Measurements from ENCODE around the gene RAB1A.

Gene RAB1A

GRCh38 chr2:65070172-65070830, 59.6 kb downstream of the RAB1A start:
- no peak overlapping the region for H3K4me3 ChIP-seq (ENCODE audit: low read length)
- H3K9ac ChIP-seq (ENCODE audit: low read length): peak overlapping the region; percentile 40
- peaks cover 40% of the 10 kb centered on the region for H3K4me1 ChIP-seq (ENCODE audit: control insufficient read depth, insufficient read depth, low read length)
- H3K36me3 ChIP-seq (ENCODE audit: control insufficient read depth, insufficient read depth, low read length, severe bottlenecking): peaks cover 44% of the 10 kb centered on the region
- DNase-seq (ENCODE audit: low read depth): peak; percentile 43
- H3K27me3 ChIP-seq (replicated peaks; ENCODE audit: control insufficient read depth, insufficient read depth, low read length): no peaks in the 10 kb centered on the region
- no peaks in the 10 kb centered on the region for H3K9me3 ChIP-seq (ENCODE audit: control insufficient read depth, low read length)

- no peak for DNase-seq (ENCODE audit: low read depth)
- H3K36me3 ChIP-seq (ENCODE audit: control insufficient read depth, insufficient read depth, low read length, severe bottlenecking): peaks cover 39% of the 10 kb centered on the region
Measured at GRCh38 chr2:65069439-65069824, 60.5 kb downstream of the RAB1A start.

GRCh38 chr2:65067806-65068553, 61.9 kb downstream of the RAB1A start:
- peaks cover 62% of the 10 kb centered on the region for H3K4me1 ChIP-seq (ENCODE audit: control insufficient read depth, insufficient read depth, low read length)
- DNase-seq (ENCODE audit: low read depth): no peak
- no peaks in the 10 kb centered on the region for H3K27me3 ChIP-seq (replicated peaks; ENCODE audit: control insufficient read depth, insufficient read depth, low read length)
- no peak overlapping the region for H3K4me3 ChIP-seq (ENCODE audit: low read length)
- H3K9ac ChIP-seq (ENCODE audit: low read length): no peak overlapping the region
- H3K36me3 ChIP-seq (ENCODE audit: control insufficient read depth, insufficient read depth, low read length, severe bottlenecking): peaks cover 25% of the 10 kb centered on the region
- H3K9me3 ChIP-seq (ENCODE audit: control insufficient read depth, low read length): no peaks in the 10 kb centered on the region

More at GRCh38 chr2:65069439-65069824, 60.5 kb downstream of the RAB1A start:
- peaks cover 48% of the 10 kb centered on the region for H3K4me1 ChIP-seq (ENCODE audit: control insufficient read depth, insufficient read depth, low read length)
- H3K9ac ChIP-seq (ENCODE audit: low read length): peak overlapping the region; percentile 40
- H3K9me3 ChIP-seq (ENCODE audit: control insufficient read depth, low read length): no peaks in the 10 kb centered on the region
- H3K4me3 ChIP-seq (ENCODE audit: low read length): no peak overlapping the region
- no peaks in the 10 kb centered on the region for H3K27me3 ChIP-seq (replicated peaks; ENCODE audit: control insufficient read depth, insufficient read depth, low read length)

GRCh38 chr2:65064728-65065552, 65.0 kb downstream of the RAB1A start:
- Histone ChIP-seq H3K27me3 (replicated peaks; ENCODE audit: control insufficient read depth, insufficient read depth, low read length) (no peaks in the 10 kb centered on the region), H3K4me3 (ENCODE audit: low read length) (peak overlapping the region; percentile 72), H3K9me3 (ENCODE audit: control insufficient read depth, low read length) (no peaks in the 10 kb centered on the region), H3K4me1 (ENCODE audit: control insufficient read depth, insufficient read depth, low read length) (peaks cover 62% of the 10 kb centered on the region), H3K9ac (ENCODE audit: low read length) (peak overlapping the region; percentile 74), H3K36me3 (ENCODE audit: control insufficient read depth, insufficient read depth, low read length, severe bottlenecking) (no peaks in the 10 kb centered on the region)
- DNase-seq (ENCODE audit: low read depth): peak; percentile 79

GRCh38 chr2:65062843-65063825, 66.8 kb downstream of the RAB1A start:
- peak overlapping the region; percentile 74 for H3K9ac ChIP-seq (ENCODE audit: low read length)
- no peaks in the 10 kb centered on the region for H3K9me3 ChIP-seq (ENCODE audit: control insufficient read depth, low read length)
- peak overlapping the region; percentile 6 for H3K4me3 ChIP-seq (ENCODE audit: low read length)
- peak; percentile 31 for DNase-seq (ENCODE audit: low read depth)
- H3K4me1 ChIP-seq (ENCODE audit: control insufficient read depth, insufficient read depth, low read length): peaks cover 51% of the 10 kb centered on the region
- no peaks in the 10 kb centered on the region for H3K27me3 ChIP-seq (replicated peaks; ENCODE audit: control insufficient read depth, insufficient read depth, low read length)
- no peaks in the 10 kb centered on the region for H3K36me3 ChIP-seq (ENCODE audit: control insufficient read depth, insufficient read depth, low read length, severe bottlenecking)

- no peak overlapping the region for H3K4me3 ChIP-seq (ENCODE audit: low read length)
- DNase-seq (ENCODE audit: low read depth): no peak
Measured at GRCh38 chr2:65061910-65062339, 68.0 kb downstream of the RAB1A start.

GRCh38 chr2:65061146-65061909, 68.6 kb downstream of the RAB1A start:
- Histone ChIP-seq H3K4me1 (ENCODE audit: control insufficient read depth, insufficient read depth, low read length) (peaks cover 52% of the 10 kb centered on the region), H3K36me3 (ENCODE audit: control insufficient read depth, insufficient read depth, low read length, severe bottlenecking) (no peaks in the 10 kb centered on the region), H3K9me3 (ENCODE audit: control insufficient read depth, low read length) (no peaks in the 10 kb centered on the region), H3K4me3 (ENCODE audit: low read length) (no peak overlapping the region), H3K27me3 (replicated peaks; ENCODE audit: control insufficient read depth, insufficient read depth, low read length) (no peaks in the 10 kb centered on the region), H3K9ac (ENCODE audit: low read length) (no peak overlapping the region)
- no peak for DNase-seq (ENCODE audit: low read depth)

More at GRCh38 chr2:65061910-65062339, 68.0 kb downstream of the RAB1A start:
- Histone ChIP-seq H3K4me1 (ENCODE audit: control insufficient read depth, insufficient read depth, low read length) (peaks cover 52% of the 10 kb centered on the region), H3K27me3 (replicated peaks; ENCODE audit: control insufficient read depth, insufficient read depth, low read length) (no peaks in the 10 kb centered on the region), H3K9me3 (ENCODE audit: control insufficient read depth, low read length) (no peaks in the 10 kb centered on the region), H3K36me3 (ENCODE audit: control insufficient read depth, insufficient read depth, low read length, severe bottlenecking) (no peaks in the 10 kb centered on the region), H3K9ac (ENCODE audit: low read length) (no peak overlapping the region)

- no peak overlapping the region for H3K4me3 ChIP-seq (ENCODE audit: low read length)
- H3K9me3 ChIP-seq (ENCODE audit: control insufficient read depth, low read length): no peaks in the 10 kb centered on the region
Measured at GRCh38 chr2:65059071-65059470, 70.8 kb downstream of the RAB1A start.

GRCh38 chr2:65057391-65058052, 72.4 kb downstream of the RAB1A start:
- Histone ChIP-seq H3K4me3 (ENCODE audit: low read length) (peak overlapping the region; percentile 89), H3K36me3 (ENCODE audit: control insufficient read depth, insufficient read depth, low read length, severe bottlenecking) (no peaks in the 10 kb centered on the region), H3K9me3 (ENCODE audit: control insufficient read depth, low read length) (no peaks in the 10 kb centered on the region), H3K4me1 (ENCODE audit: control insufficient read depth, insufficient read depth, low read length) (peaks cover 22% of the 10 kb centered on the region), H3K27me3 (replicated peaks; ENCODE audit: control insufficient read depth, insufficient read depth, low read length) (no peaks in the 10 kb centered on the region), H3K9ac (ENCODE audit: low read length) (peak overlapping the region; percentile 89)
- DNase-seq (ENCODE audit: low read depth): peak; percentile 54

More at GRCh38 chr2:65059071-65059470, 70.8 kb downstream of the RAB1A start:
- no peak for DNase-seq (ENCODE audit: low read depth)
- Histone ChIP-seq H3K27me3 (replicated peaks; ENCODE audit: control insufficient read depth, insufficient read depth, low read length) (no peaks in the 10 kb centered on the region), H3K9ac (ENCODE audit: low read length) (no peak overlapping the region), H3K36me3 (ENCODE audit: control insufficient read depth, insufficient read depth, low read length, severe bottlenecking) (no peaks in the 10 kb centered on the region), H3K4me1 (ENCODE audit: control insufficient read depth, insufficient read depth, low read length) (peaks cover 37% of the 10 kb centered on the region)

All from adipocyte (in vitro differentiated cells).